ENCODE results near the gene GJB4.
"Not testable (repeated sequence)": the region's sequence is repeated elsewhere in the genome, so short reads cannot be mapped to it uniquely, and the experiment has no call there.

Gene GJB4

GRCh38 chr1:34800214-34800613 is 40.7 kb downstream of the GJB4 start:
- DNase-seq (ENCODE audit: low spot score), result no peak

- DNase-seq (ENCODE audit: low spot score), result no peak
These were observed 44.2 kb downstream of the GJB4 start for GRCh38 chr1:34803770-34804169.

GRCh38 chr1:34806396-34806795 is 46.9 kb downstream of the GJB4 start:
- DNase-seq (ENCODE audit: low spot score), result no peak

- DNase-seq (ENCODE audit: low spot score), result no peak
These were observed 48.7 kb downstream of the GJB4 start for GRCh38 chr1:34808051-34808810.

GRCh38 chr1:34810781-34811180 is 51.2 kb downstream of the GJB4 start:
- DNase-seq (ENCODE audit: low spot score), result not testable (repeated sequence)

Measured in D341Med (cell line).